G401.6 (cell line): ENCODE data around the gene C6orf163.
"Not testable (repeated sequence)": the region's sequence is repeated elsewhere in the genome, so short reads cannot be mapped to it uniquely, and the experiment has no call there.

Experiments used
- FAIRE-seq: peaks from 2 replicates; lab custom pipeline; 2012; peaks lifted over from hg19 to GRCh38; lab: Jason Lieb, UNC

The C6orf163 gene

GRCh38 chr6:87344731-87345130 is at the start of gene C6orf163:
C6orf163 (plus strand) TSS chr6:87344813; CDS start chr6:87345100, 287 bp downstream.
- FAIRE-seq: no peak

- no peak for FAIRE-seq
These were observed 47.5 kb upstream of the C6orf163 start for GRCh38 chr6:87297119-87297518.

- FAIRE-seq: not testable (repeated sequence)
These were observed 43.3 kb upstream of the C6orf163 start for GRCh38 chr6:87301277-87301676.

GRCh38 chr6:87308970-87309369 is 35.6 kb upstream of the C6orf163 start:
- FAIRE-seq: no peak

- FAIRE-seq: no peak
These were observed 31.8 kb upstream of the C6orf163 start for GRCh38 chr6:87312860-87313259.

- no peak for FAIRE-seq
These were observed 29.5 kb upstream of the C6orf163 start for GRCh38 chr6:87315071-87315470.

- no peak for FAIRE-seq
These were observed 25.2 kb upstream of the C6orf163 start for GRCh38 chr6:87319271-87319987.

- no peak for FAIRE-seq
These were observed 22.1 kb upstream of the C6orf163 start, which contains the start of gene SMIM8 for GRCh38 chr6:87322304-87323212. SMIM8 (plus strand) TSS chr6:87322588; CDS start chr6:87337032, 14,444 bp downstream.

- not testable (repeated sequence) for FAIRE-seq
These were observed 20.7 kb upstream of the C6orf163 start for GRCh38 chr6:87323880-87324279.

GRCh38 chr6:87330961-87331360 is 13.7 kb upstream of the C6orf163 start:
- FAIRE-seq: no peak

GRCh38 chr6:87333033-87333432 is 11.6 kb upstream of the C6orf163 start:
- no peak for FAIRE-seq

GRCh38 chr6:87333591-87334181 is 10.9 kb upstream of the C6orf163 start:
- no peak for FAIRE-seq

- FAIRE-seq: no peak
These were observed 9.9 kb upstream of the C6orf163 start for GRCh38 chr6:87334683-87335082.

GRCh38 chr6:87336367-87336766 is 8.2 kb upstream of the C6orf163 start:
- no peak for FAIRE-seq

GRCh38 chr6:87340230-87340629 is 4.4 kb upstream of the C6orf163 start:
- FAIRE-seq: no peak

GRCh38 chr6:87341158-87341557 is 3.5 kb upstream of the C6orf163 start:
- no peak for FAIRE-seq

- FAIRE-seq: no peak
These were observed 2.7 kb upstream of the C6orf163 start for GRCh38 chr6:87341899-87342298.

GRCh38 chr6:87342829-87343228 is 1.8 kb upstream of the C6orf163 start:
- FAIRE-seq: no peak

- FAIRE-seq: no peak
These were observed 2.1 kb downstream of the C6orf163 start for GRCh38 chr6:87346700-87347099.

GRCh38 chr6:87349896-87350295 is 5.3 kb downstream of the C6orf163 start:
- FAIRE-seq: no peak

GRCh38 chr6:87350516-87350915 is 5.9 kb downstream of the C6orf163 start:
- FAIRE-seq: no peak

- FAIRE-seq: no peak
These were observed 7.0 kb downstream of the C6orf163 start for GRCh38 chr6:87351583-87351982.

GRCh38 chr6:87356181-87356580 is 11.6 kb downstream of the C6orf163 start:
- no peak for FAIRE-seq
